ENCODE data around the gene SLC9A9.

Gene SLC9A9

GRCh38 chr3:143343031-143343430 is 505.2 kb downstream of the SLC9A9 start:
- ATAC-seq (no peak), DNase-seq (no peak)
- Mint-ChIP-seq H3K27me3 (no peaks in the 10 kb centered on the region), H3K4me1 (peaks cover 6% of the 10 kb centered on the region), H3K9me3 (peaks cover 0 to 8% of the 10 kb centered on the region in 2 donors), H3K27ac (no peak overlapping the region), H3K4me3 (no peak overlapping the region)

- peaks cover under 1% of the 10 kb centered on the region for H3K4me1 Mint-ChIP-seq
- no peak overlapping the region for H3K4me3 Mint-ChIP-seq
- ATAC-seq (no peak), DNase-seq (no peak)
- H3K27me3 Mint-ChIP-seq, result no peaks in the 10 kb centered on the region
- no peaks in the 10 kb centered on the region for H3K9me3 Mint-ChIP-seq
- H3K27ac Mint-ChIP-seq, result no peak overlapping the region
Observed at GRCh38 chr3:143339451-143339850, 508.8 kb downstream of the SLC9A9 start.

GRCh38 chr3:143337387-143337786 is 510.9 kb downstream of the SLC9A9 start:
- Mint-ChIP-seq H3K27me3 (no peaks in the 10 kb centered on the region), H3K27ac (no peak overlapping the region), H3K9me3 (no peaks in the 10 kb centered on the region), H3K4me1 (no peaks in the 10 kb centered on the region), H3K4me3 (no peak overlapping the region)
- ATAC-seq, result no peak
- no peak for DNase-seq

- ATAC-seq, result no peak
- no peak for DNase-seq
- no peaks in the 10 kb centered on the region for H3K4me1 Mint-ChIP-seq
- no peak overlapping the region for H3K4me3 Mint-ChIP-seq
- H3K27me3 Mint-ChIP-seq, result no peaks in the 10 kb centered on the region
- no peaks in the 10 kb centered on the region for H3K9me3 Mint-ChIP-seq
- H3K27ac Mint-ChIP-seq, result no peak overlapping the region
Observed at GRCh38 chr3:143334231-143334630, 514.0 kb downstream of the SLC9A9 start.

- Mint-ChIP-seq H3K27me3 (no peaks in the 10 kb centered on the region), H3K9me3 (no peaks in the 10 kb centered on the region), H3K4me3 (no peak overlapping the region), H3K27ac (no peak overlapping the region), H3K4me1 (no peaks in the 10 kb centered on the region)
- ATAC-seq (no peak), DNase-seq (no peak)
Observed at GRCh38 chr3:143333367-143333766, 514.9 kb downstream of the SLC9A9 start.

- no peak for ATAC-seq
- no peaks in the 10 kb centered on the region for H3K27me3 Mint-ChIP-seq
- no peak overlapping the region for H3K4me3 Mint-ChIP-seq
- DNase-seq, result no peak
- no peak overlapping the region for H3K27ac Mint-ChIP-seq
- no peaks in the 10 kb centered on the region for H3K9me3 Mint-ChIP-seq
- peaks cover 4% of the 10 kb centered on the region for H3K4me1 Mint-ChIP-seq
Observed at GRCh38 chr3:143332026-143332425, 516.2 kb downstream of the SLC9A9 start.

GRCh38 chr3:143331350-143331749 is 516.9 kb downstream of the SLC9A9 start:
- Mint-ChIP-seq H3K4me1 (peaks cover 9% of the 10 kb centered on the region), H3K4me3 (no peak overlapping the region), H3K27me3 (no peaks in the 10 kb centered on the region), H3K27ac (no peak overlapping the region), H3K9me3 (no peaks in the 10 kb centered on the region)
- DNase-seq (no peak), ATAC-seq (no peak)

GRCh38 chr3:143330296-143330868 is 517.9 kb downstream of the SLC9A9 start:
- no peaks in the 10 kb centered on the region for H3K27me3 Mint-ChIP-seq
- H3K4me1 Mint-ChIP-seq, result peaks cover 9% of the 10 kb centered on the region
- no peak overlapping the region for H3K4me3 Mint-ChIP-seq
- no peaks in the 10 kb centered on the region for H3K9me3 Mint-ChIP-seq
- no peak for DNase-seq
- no peak for ATAC-seq
- no peak overlapping the region for H3K27ac Mint-ChIP-seq

- Mint-ChIP-seq H3K4me1 (peaks cover 9% of the 10 kb centered on the region), H3K9me3 (no peaks in the 10 kb centered on the region), H3K4me3 (no peak overlapping the region), H3K27me3 (no peaks in the 10 kb centered on the region), H3K27ac (peak overlapping the region in 1 of 2 donors; percentile 72)
- ATAC-seq (no peak), DNase-seq (no peak)
Observed at GRCh38 chr3:143329567-143330211, 518.6 kb downstream of the SLC9A9 start.

- H3K9me3 Mint-ChIP-seq, result no peaks in the 10 kb centered on the region
- H3K27ac Mint-ChIP-seq, result no peak overlapping the region
- no peaks in the 10 kb centered on the region for H3K27me3 Mint-ChIP-seq
Observed at GRCh38 chr3:143328451-143328850, 519.8 kb downstream of the SLC9A9 start.

GRCh38 chr3:143326983-143327778 is 521.1 kb downstream of the SLC9A9 start:
- no peak for ATAC-seq
- Mint-ChIP-seq H3K4me1 (peaks cover 9% of the 10 kb centered on the region), H3K27me3 (no peaks in the 10 kb centered on the region), H3K4me3 (no peak overlapping the region), H3K9me3 (no peaks in the 10 kb centered on the region), H3K27ac (no peak overlapping the region)
- DNase-seq, result no peak

More at GRCh38 chr3:143328451-143328850, 519.8 kb downstream of the SLC9A9 start:
- no peak for DNase-seq
- H3K4me3 Mint-ChIP-seq, result no peak overlapping the region
- no peak for ATAC-seq
- H3K4me1 Mint-ChIP-seq, result peaks cover 9% of the 10 kb centered on the region

GRCh38 chr3:143321058-143321769 is 527.1 kb downstream of the SLC9A9 start:
- Mint-ChIP-seq H3K9me3 (no peaks in the 10 kb centered on the region), H3K4me1 (no peaks in the 10 kb centered on the region), H3K4me3 (no peak overlapping the region), H3K27ac (no peak overlapping the region), H3K27me3 (no peaks in the 10 kb centered on the region)
- no peak for ATAC-seq
- DNase-seq, result no peak

- Mint-ChIP-seq H3K9me3 (no peaks in the 10 kb centered on the region), H3K27ac (peak overlapping the region in 1 of 2 donors; percentile 40), H3K4me3 (no peak overlapping the region), H3K4me1 (no peaks in the 10 kb centered on the region), H3K27me3 (no peaks in the 10 kb centered on the region)
- DNase-seq (no peak), ATAC-seq (no peak)
Observed at GRCh38 chr3:143315766-143316165, 532.5 kb downstream of the SLC9A9 start.

GRCh38 chr3:143314251-143315093 is 533.8 kb downstream of the SLC9A9 start:
- Mint-ChIP-seq H3K4me3 (no peak overlapping the region), H3K27ac (peak overlapping the region in 1 of 2 donors; percentile 10), H3K4me1 (no peaks in the 10 kb centered on the region), H3K9me3 (no peaks in the 10 kb centered on the region), H3K27me3 (no peaks in the 10 kb centered on the region)
- no peak for DNase-seq
- ATAC-seq, result no peak

GRCh38 chr3:143313893-143314188 is 534.4 kb downstream of the SLC9A9 start:
- Mint-ChIP-seq H3K4me3 (no peak overlapping the region), H3K9me3 (no peaks in the 10 kb centered on the region), H3K4me1 (no peaks in the 10 kb centered on the region), H3K27me3 (no peaks in the 10 kb centered on the region), H3K27ac (no peak overlapping the region)
- DNase-seq, result no peak
- no peak for ATAC-seq

Data from stimulated activated naive CD8-positive, alpha-beta T cell treated with anti-CD3 and anti-CD28 coated beads, Interleukin-15, amount 100 ng/mL, for 72 hours (primary cell).